ENCODE results near the gene ANK3.

GRCh38 chr10:60023155-60023877 lies 366.4 kb downstream of the ANK3 start:
- TF ChIP-seq CTCF (IDR thresholded peaks at IDR 0.05) = no peak
- no peak for TF ChIP-seq EP300 (IDR thresholded peaks at IDR 0.05)

Measured in tibial nerve (tissue), 4 donors.